ENCODE data around the gene C3orf18. TPM values are rescaled to one million over a fixed set of nuclear protein-coding genes. Genes with fewer than 3 reads are reported as not detected.

The C3orf18 gene
- total and polyA plus RNA-seq, 9 of the 15 experiments (the other 6 are each of a cell fraction or from before 2014, with no cell fraction given) = 0.01 to 2.3 (median 0.94) TPM

DNA sequence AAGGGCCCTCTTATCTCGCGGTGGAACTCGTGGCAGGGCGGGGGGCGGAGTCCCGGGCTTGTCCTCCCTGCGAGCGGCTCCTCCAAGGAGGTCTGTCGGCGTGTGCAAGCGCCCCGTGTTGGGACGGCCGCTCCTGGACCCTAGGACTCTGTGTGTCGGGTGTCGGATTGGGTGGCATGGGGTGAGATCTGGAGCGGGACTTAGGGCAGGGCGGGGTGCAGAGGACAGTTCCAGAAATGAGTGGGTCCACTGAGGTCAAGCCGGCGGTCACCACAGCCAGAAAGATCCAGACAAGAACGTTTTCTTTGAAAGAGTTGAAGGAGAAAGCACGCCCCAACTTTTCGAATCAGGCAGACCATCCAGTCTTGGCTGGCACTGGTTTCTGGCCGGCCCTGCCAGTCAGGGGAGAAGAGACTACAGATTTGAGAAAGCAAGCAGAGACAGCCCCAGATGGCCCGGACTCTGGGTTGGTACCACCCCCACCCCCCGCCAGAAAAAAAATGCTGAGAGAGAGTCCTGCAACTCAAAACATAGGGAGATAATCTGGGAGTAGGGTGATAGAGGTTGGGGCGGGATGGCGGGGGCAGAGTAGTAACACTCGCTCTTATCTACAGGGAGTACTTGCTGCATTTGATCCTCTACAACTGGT lies 44.8 kb upstream of the C3orf18 start (continued):
- TF ChIP-seq RBFOX2 (IDR thresholded peaks at IDR 0.05; ENCODE audit: low read depth, low read length) (peak; percentile 79), ZBTB7A (IDR thresholded peaks at IDR 0.05; ENCODE audit: borderline replicate concordance, control insufficient read depth, low read depth, low read length) (no peak), TCF7L2 (IDR thresholded peaks at IDR 0.05; ENCODE audit: low read depth, low read length) (no peak), BCOR (IDR thresholded peaks at IDR 0.05) (no peak), FOSL1 (tag; conservative IDR thresholded peaks at IDR 0.05) (no peak), ZFX (CRISPR knock-in tag; IDR thresholded peaks at IDR 0.05) (peak; percentile 44), BRCA1 (IDR thresholded peaks at IDR 0.05) (no peak), BRCA1 (CRISPR knock-in tag; IDR thresholded peaks at IDR 0.05) (no peak), EZH2 (IDR thresholded peaks at IDR 0.05; ENCODE audit: borderline replicate concordance, low read depth, low read length) (no peak), RHOXF2B (CRISPR knock-in tag; conservative IDR thresholded peaks at IDR 0.05) (0 out of 2 replicates have a peak, but pooled peaks have one; percentile 36), TEAD1 (CRISPR knock-in tag; IDR thresholded peaks at IDR 0.05) (no peak), CAMTA2 (CRISPR knock-in tag; conservative IDR thresholded peaks at IDR 0.05) (no peak), SREBF2 (CRISPR knock-in tag; IDR thresholded peaks at IDR 0.05) (no peak), CREBBP (IDR thresholded peaks at IDR 0.05; ENCODE audit: low read depth, low read length) (no peak), TRIM24 (IDR thresholded peaks at IDR 0.05) (no peak), CXXC5 (CRISPR knock-in tag; IDR thresholded peaks at IDR 0.05) (no peak; the same call in 1 of the 2 replicates), TAL1 (IDR thresholded peaks at IDR 0.05) (peak; percentile 51; the same call in 1 of the 2 replicates)
- TF ChIP-seq, protein P1, sequence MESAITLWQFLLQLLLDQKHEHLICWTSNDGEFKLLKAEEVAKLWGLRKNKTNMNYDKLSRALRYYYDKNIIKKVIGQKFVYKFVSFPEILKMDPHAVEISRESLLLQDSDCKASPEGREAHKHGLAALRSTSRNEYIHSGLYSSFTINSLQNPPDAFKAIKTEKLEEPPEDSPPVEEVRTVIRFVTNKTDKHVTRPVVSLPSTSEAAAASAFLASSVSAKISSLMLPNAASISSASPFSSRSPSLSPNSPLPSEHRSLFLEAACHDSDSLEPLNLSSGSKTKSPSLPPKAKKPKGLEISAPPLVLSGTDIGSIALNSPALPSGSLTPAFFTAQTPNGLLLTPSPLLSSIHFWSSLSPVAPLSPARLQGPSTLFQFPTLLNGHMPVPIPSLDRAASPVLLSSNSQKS (CRISPR knock-in tag; IDR thresholded peaks at IDR 0.05) = no peak
- TF ChIP-seq, protein P2, sequence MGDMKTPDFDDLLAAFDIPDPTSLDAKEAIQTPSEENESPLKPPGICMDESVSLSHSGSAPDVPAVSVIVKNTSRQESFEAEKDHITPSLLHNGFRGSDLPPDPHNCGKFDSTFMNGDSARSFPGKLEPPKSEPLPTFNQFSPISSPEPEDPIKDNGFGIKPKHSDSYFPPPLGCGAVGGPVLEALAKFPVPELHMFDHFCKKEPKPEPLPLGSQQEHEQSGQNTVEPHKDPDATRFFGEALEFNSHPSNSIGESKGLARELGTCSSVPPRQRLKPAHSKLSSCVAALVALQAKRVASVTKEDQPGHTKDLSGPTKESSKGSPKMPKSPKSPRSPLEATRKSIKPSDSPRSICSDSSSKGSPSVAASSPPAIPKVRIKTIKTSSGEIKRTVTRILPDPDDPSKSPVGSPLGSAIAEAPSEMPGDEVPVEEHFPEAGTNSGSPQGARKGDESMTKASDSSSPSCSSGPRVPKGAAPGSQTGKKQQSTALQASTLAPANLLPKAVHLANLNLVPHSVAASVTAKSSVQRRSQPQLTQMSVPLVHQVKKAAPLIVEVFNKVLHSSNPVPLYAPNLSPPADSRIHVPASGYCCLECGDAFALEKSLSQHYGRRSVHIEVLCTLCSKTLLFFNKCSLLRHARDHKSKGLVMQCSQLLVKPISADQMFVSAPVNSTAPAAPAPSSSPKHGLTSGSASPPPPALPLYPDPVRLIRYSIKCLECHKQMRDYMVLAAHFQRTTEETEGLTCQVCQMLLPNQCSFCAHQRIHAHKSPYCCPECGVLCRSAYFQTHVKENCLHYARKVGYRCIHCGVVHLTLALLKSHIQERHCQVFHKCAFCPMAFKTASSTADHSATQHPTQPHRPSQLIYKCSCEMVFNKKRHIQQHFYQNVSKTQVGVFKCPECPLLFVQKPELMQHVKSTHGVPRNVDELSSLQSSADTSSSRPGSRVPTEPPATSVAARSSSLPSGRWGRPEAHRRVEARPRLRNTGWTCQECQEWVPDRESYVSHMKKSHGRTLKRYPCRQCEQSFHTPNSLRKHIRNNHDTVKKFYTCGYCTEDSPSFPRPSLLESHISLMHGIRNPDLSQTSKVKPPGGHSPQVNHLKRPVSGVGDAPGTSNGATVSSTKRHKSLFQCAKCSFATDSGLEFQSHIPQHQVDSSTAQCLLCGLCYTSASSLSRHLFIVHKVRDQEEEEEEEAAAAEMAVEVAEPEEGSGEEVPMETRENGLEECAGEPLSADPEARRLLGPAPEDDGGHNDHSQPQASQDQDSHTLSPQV (IDR thresholded peaks at IDR 0.05) = 0 out of 2 replicates have a peak, but pooled peaks have one; percentile 42
- TF ChIP-seq, protein P3, sequence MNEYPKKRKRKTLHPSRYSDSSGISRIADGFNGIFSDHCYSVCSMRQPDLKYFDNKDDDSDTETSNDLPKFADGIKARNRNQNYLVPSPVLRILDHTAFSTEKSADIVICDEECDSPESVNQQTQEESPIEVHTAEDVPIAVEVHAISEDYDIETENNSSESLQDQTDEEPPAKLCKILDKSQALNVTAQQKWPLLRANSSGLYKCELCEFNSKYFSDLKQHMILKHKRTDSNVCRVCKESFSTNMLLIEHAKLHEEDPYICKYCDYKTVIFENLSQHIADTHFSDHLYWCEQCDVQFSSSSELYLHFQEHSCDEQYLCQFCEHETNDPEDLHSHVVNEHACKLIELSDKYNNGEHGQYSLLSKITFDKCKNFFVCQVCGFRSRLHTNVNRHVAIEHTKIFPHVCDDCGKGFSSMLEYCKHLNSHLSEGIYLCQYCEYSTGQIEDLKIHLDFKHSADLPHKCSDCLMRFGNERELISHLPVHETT (CRISPR knock-in tag; conservative IDR thresholded peaks at IDR 0.05 in 1 of 2, IDR thresholded peaks at IDR 0.05 in 1 of 2) = peak in 1 of 2 experiments; percentile 42; a peak in 1 of 4 replicates
- TF ChIP-seq, protein P4, sequence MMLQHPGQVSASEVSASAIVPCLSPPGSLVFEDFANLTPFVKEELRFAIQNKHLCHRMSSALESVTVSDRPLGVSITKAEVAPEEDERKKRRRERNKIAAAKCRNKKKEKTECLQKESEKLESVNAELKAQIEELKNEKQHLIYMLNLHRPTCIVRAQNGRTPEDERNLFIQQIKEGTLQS (IDR thresholded peaks at IDR 0.05) = no peak
- TF ChIP-seq, protein P4 (CRISPR knock-in tag; conservative IDR thresholded peaks at IDR 0.05) = no peak
